HG02798 (cell line): Measurements from ENCODE around the gene TNNI3K.

Experiments
- ATAC-seq: cut with Tn5 transposase; IDR thresholded peaks from one replicate; pipeline ENCODE4 v1.9.1; 2021; ENCODE audit warnings: mild to moderate bottlenecking; ENCODE audit not compliant: unreplicated experiment, poor library complexity

TNNI3K gene

GRCh38 chr1:74286414-74286813 lies 51.2 kb downstream of the TNNI3K start:
- ATAC-seq: no peak

DNA sequence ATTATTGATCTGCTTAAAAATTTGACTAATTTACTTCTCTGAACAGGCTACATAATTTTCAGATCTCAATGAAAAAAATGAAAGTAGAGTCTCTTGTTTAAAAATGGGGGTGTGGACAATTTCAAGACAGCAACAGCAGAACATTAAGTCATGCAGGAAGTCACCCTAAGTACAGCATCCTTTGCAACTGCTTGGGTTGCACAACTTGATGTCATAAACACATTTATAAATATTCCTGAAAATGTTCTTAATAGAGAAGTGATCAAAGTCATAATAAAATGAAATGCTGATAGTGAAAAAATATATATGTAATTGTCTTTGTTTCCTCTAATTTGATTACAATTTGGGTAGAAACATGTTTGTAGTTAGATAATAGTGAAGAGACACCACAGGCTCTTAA lies 79.3 kb downstream of the TNNI3K start:
- no peak for ATAC-seq

GRCh38 chr1:74316302-74316701 lies 81.1 kb downstream of the TNNI3K start:
- no peak for ATAC-seq

- ATAC-seq: peak; percentile 66
Measured at GRCh38 chr1:74317663-74318062, 82.5 kb downstream of the TNNI3K start.

DNA sequence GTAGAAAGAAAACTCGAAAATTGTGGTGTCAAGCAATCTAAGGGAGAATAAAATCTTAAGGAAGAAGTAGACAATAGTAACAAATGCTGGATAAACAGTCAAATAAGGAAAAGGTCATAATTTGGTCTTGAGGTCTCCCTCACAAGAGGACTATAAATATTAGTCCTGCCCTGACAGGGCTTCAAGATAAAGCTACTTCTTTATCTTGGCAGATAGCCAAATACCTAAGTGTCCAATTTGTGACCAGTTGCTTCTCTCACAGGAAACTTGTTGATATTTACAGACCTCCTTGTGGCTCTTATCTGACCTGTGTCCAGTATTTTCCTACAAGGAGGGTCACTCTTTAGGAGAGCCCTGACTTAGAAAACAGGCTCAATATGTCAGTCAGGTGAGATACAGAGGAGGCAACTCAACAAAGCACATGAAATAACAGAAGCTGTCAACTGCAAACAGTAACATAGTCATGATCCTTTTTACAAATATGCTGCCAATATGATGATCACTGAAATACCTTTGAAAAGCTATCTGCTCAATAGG lies 88.8 kb downstream of the TNNI3K start:
- ATAC-seq: no peak

DNA sequence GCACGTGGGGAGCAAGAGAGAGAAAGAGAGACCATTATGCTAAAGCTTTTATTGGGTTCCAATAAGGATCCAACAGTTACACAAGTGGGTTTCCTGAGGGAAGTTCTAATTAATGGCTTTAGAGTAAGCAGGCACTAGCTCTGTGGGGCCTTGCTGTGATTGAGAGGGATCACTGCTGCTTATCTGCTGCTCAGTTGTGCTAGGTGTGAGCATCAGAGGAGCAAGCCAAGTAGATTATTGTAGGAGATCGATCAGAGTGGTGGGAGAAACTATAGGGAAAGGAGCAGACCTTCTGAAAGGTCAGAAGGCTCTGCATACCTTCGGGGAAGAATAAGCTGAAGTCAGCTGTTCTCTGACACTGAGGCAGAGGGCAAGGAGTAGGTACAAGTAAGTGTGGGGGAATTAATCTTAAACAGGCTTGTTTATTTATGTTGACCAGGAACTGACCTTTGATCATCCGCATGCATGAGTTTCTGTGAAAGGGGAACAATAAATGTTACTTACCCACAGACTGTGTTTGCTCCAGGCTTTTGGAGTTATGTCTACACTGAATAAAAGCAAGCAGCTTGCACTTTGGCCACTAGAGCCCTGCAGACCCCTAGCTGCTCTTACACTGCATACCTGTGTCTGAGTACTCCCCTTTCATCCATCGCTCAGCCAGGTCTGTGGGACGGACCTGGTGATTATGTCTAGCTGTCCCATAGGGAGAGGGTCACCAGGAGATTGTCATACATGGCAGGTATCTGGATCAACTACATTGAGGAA lies 89.7 kb downstream of the TNNI3K start:
- ATAC-seq: no peak

DNA sequence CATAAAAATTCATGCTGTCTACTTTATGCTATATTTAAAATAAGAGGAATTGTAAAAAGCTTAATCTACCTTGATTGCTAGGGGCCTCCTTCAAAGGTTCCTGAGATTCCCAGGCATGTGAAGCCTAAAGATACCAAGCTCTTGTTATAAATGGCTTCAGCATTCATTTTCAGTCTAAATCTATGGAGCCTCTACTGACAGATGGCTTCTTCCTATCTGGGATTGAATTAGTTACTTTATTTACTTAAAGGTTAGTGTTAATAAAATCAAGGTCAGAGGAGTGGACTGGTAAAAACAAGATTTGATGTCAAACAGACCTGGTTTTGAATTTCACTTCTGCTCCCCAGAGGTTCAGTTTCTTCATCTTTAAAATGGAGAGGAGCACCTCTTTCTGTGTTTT lies 93.7 kb downstream of the TNNI3K start:
- ATAC-seq: no peak

DNA sequence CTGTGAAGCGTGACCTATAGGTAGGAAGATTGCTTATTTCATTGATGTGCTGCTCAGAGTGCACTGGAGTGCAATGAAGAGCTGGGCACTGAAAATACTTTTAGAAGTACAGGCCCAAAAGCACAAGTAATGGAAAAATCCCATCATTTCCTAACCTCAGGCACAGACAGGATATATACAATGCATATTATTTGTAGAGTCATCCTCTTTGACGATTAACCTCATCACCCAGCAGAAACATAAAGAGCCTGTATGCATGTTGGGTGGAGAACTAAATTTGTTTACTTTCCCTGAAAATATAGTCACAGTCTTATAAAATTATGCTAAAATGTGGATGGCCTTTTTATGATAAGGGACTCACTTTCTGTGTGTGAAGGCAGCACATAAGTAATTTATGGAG lies 98.1 kb downstream of the TNNI3K start:
- no peak for ATAC-seq

DNA sequence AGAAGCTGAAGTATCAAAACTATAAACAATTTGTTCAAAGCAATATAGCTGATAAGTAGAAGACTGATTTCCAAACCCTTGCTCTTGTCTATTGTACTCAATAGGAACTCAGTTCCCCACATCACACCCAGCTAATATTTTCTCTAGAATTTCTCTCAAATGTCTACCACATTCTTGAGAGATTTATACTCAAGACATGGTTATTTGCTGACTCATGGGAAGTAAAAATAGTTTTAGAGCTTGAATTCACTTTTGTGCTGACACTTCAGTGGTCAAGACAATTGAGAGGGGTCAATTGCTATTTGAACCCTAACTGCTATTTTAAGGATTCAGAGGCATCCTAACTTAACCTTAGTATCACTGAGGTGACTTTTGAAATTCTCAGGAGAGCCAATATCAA lies 99.0 kb downstream of the TNNI3K start:
- no peak for ATAC-seq

- no peak for ATAC-seq
Measured at GRCh38 chr1:74340656-74341055, 105.5 kb downstream of the TNNI3K start.

GRCh38 chr1:74341702-74342339 lies 106.6 kb downstream of the TNNI3K start:
- no peak for ATAC-seq

DNA sequence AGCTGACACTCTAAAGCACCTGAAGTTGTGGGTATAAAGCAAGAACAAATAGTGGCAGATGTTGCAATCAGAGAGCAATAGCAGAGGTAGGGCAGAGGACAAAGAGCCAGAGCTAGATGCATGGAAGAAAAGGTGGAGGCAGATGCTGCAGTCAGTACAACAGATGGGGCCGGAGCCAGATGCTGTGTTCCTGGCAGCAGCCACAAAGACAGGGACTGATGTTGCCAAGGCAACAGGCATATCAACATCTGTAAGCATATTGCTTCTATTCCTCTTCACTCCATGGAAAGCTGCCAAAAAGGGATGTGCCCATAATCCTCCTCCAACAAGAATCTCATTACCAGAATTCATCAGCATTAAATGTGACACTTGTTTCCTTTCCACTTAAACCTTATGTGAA lies 108.0 kb downstream of the TNNI3K start:
- ATAC-seq: no peak

- no peak for ATAC-seq
Measured at GRCh38 chr1:74344387-74344786, 109.2 kb downstream of the TNNI3K start.

DNA sequence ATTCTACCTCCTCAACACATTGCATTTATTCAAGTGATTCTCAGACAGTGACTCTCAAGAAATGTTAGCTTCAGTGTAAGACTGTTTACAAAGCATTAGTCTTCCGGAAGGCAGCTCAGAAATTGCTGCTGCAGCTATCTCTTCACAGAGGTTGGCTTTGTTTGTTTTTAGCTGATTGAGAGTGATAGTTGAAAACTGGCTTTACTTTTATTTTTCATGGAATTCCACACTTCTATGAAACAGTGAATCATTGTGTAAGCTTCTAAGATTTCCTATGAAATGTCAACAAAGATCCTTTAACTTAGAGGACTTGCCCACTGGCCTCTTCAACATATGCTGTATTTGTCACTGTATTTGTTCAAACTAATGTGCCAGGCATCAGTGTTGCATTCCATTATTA lies 121.3 kb downstream of the TNNI3K start:
- no peak for ATAC-seq

DNA sequence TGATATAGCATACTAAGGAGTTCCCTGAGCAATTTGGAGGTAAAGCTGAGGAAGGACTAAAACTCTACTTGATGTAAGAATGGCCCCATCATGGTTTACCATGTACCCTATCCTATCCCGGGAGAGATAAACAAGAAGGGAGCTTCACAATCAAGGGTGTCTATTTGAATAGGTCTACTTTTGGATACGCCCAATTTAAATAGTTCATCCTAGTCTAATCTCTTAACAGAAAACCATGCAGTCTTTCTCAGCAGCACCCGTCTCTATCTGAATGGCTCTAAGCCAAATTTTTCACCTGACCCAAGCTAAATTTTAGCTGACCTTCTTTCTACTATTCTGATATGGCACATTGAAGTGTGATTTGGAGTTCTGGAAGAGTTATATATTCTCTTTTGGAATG lies 122.0 kb downstream of the TNNI3K start:
- no peak for ATAC-seq

GRCh38 chr1:74357756-74358155 lies 122.6 kb downstream of the TNNI3K start:
- ATAC-seq: no peak

DNA sequence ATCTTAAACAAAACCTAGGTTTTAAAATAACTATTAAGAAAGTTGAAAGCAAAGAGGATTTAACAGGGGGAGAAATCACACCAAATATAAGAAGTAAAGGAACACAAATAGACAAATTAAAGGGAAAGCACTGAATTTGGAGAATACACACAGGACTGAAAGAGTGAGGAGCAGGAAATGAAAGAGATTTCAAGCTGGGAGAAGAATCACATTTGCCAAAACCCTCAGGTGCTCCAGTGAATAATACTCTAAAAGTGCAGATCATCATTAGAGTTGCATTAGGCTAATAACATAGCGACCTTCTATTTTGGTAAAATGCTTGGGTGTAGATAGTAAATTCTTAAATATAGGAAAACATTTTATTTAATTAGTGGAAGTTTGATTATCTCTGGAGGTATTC lies 127.5 kb downstream of the TNNI3K start:
- ATAC-seq: no peak

GRCh38 chr1:74363220-74363619 lies 128.0 kb downstream of the TNNI3K start:
- no peak for ATAC-seq

DNA sequence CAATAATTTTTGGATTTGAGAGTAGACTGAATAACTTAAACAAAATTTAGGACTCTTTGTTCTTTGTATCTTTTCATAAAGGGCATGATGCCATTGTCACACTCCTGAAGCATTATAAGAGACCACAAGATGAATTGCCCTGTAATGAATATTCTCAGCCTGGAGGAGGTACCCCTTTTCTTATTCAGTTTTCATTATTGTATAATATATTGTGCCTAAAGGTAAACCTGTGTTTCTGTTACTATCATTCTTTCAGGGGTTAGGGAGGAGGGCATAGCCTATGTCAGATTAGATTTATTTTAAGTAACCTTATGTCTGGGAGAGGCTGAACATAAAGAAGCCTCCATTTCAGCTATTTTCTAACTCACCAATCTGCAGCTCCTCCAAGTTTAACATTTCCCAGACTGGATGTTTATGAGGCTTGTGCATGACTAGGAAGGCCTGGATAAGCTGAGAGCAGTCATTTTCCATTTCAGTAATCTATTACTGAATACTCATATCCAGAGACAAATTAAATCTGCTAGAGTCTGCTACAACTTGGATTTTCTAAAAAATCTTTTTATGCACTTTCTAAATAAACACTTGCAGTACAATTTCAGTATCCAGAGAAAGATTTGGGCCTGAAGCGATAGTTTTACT lies 132.1 kb downstream of the TNNI3K start:
- no peak for ATAC-seq

GRCh38 chr1:74368335-74368734 lies 133.1 kb downstream of the TNNI3K start:
- ATAC-seq: no peak

DNA sequence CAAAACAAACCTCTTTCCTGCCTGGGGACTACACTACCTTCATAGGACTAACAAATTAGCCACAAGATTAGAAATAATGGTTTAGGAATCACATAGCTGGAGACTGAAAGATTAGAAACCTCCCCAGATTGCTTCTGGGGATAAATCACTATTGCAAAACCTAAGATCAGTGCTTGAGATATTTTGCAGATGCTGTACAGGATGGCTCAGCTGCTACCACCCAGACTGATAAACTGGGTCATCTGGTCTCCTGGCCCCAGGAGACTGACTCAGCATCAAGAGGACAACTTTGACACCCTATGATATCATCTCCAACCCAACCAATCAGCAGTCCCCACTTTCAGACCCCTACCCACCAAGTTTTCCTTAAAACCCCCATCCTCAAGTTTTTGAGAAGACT lies 140.2 kb downstream of the TNNI3K start:
- no peak for ATAC-seq
